MCF 10A (cell line): ENCODE results near the gene FANCI. TPM values are rescaled to one million over a fixed set of nuclear protein-coding genes. Genes with fewer than 3 reads are reported as not detected.

ENCODE experiments used
- BruUV-seq: library from RNA; stranded (reverse); fragments of 400-500 nt; replicated peaks from 2 replicates; lab custom pipeline; 2021; lab: Mats Ljungman, UMichigan
- CTCF ChIA-PET: fragments of 300-600 bp; sonication (Branson Sonifier 250); formaldehyde crosslinking; extraction: SDS; loops from one replicate; lab custom pipeline; 2021; ENCODE audit warnings: antibody characterized with exemption, inconsistent platforms; lab: Yijun Ruan, JAX
- POLR2A ChIA-PET: fragments of 300-600, 350-650 bp; sonication (Branson Sonifier 250); formaldehyde crosslinking; extraction: SDS; loops from one replicate; lab custom pipeline; 2020; ENCODE audit warnings: antibody characterized with exemption, inconsistent platforms; lab: Yijun Ruan, JAX
- DNase-seq: peaks from one replicate; pipeline ENCODE4 v3.0.0-alpha.2; 2018; ENCODE audit not compliant: unreplicated experiment
- H3K27ac Mint-ChIP-seq: one replicate; pipeline ENCODE4 v1.8.0; 2022; ENCODE audit warnings: mild to moderate bottlenecking, low read depth, mixed read lengths; ENCODE audit not compliant: unreplicated experiment
- H3K27me3 Mint-ChIP-seq: one replicate; pipeline ENCODE4 v1.8.0; 2022; ENCODE audit warnings: mixed read lengths; ENCODE audit not compliant: insufficient read depth, unreplicated experiment
- H3K36me3 Mint-ChIP-seq: one replicate; pipeline ENCODE4 v1.8.0; 2022; ENCODE audit warnings: mild to moderate bottlenecking, moderate library complexity, mixed read lengths; ENCODE audit not compliant: insufficient read depth, unreplicated experiment
- H3K4me1 Mint-ChIP-seq: one replicate; pipeline ENCODE4 v1.8.0; 2022; ENCODE audit warnings: mixed read lengths; ENCODE audit not compliant: insufficient read depth, unreplicated experiment
- H3K4me3 Mint-ChIP-seq: one replicate; pipeline ENCODE4 v1.8.0; 2022; ENCODE audit warnings: mild to moderate bottlenecking, moderate library complexity, mixed read lengths; ENCODE audit not compliant: unreplicated experiment
- H3K9me3 Mint-ChIP-seq: one replicate; pipeline ENCODE4 v1.8.0; 2022; ENCODE audit warnings: mixed read lengths; ENCODE audit not compliant: unreplicated experiment
- CTCF ChIP-seq: fragments of 200-600 bp; IDR thresholded peaks from one replicate; pipeline ENCODE4 v1.8.0; 2022; ENCODE audit warnings: antibody characterized with exemption, mild to moderate bottlenecking; ENCODE audit not compliant: unreplicated experiment
- intact Hi-C: fragments of 100-400 bp; cut with micrococcal nuclease; formaldehyde crosslinking; loops from 2 replicates; pipeline ENCODE4 v1.14.1; 2022
- total RNA-seq: library from RNA; stranded (reverse); gene quantifications from 2 replicates; pipeline ENCODE4 v1.2.3, GENCODE V29; 2022

The FANCI gene
- total RNA-seq, 1 experiment from 2014 or later: 34.0 TPM

GRCh38 chr15:89278307-89278706 is 34.5 kb downstream of the FANCI start:
- ChIA-PET POLR2A (no interaction called here), CTCF (interaction anchor here (0.6 kb wide), 1 partner anchor 14 kb away, joined by 4 read pairs; no protein-coding TSS in a partner anchor)
- H3K27ac Mint-ChIP-seq: no peak overlapping the region
- no peak overlapping the region for H3K4me3 Mint-ChIP-seq
- peaks cover 13% of the 10 kb centered on the region for H3K36me3 Mint-ChIP-seq
- DNase-seq: no peak
- TF ChIP-seq CTCF: no peak
- no TSS peak for BruUV-seq
- H3K9me3 Mint-ChIP-seq: no peaks in the 10 kb centered on the region
- no peaks in the 10 kb centered on the region for H3K4me1 Mint-ChIP-seq
- intact Hi-C loops: no loop called here
- no peaks in the 10 kb centered on the region for H3K27me3 Mint-ChIP-seq

DNA sequence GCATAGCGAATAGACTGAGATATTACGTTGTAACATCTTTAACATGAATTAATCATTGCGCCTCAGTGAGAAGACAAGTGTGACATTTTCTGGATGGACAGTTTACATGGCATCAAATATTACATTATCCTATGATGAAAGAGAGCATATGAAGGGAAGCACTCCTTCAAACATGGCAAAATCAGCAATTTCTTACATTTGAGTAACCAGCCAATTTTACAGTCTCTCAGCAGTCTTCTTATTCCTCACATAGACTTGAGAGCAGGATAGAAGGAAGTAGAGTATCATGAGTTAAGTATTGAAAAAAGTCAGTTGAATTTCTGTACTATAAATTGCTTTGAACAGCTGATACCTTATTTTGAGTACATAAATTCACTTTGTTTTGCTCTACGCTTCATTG is 38.9 kb downstream of the FANCI start:
- intact Hi-C loops: no loop called here
- BruUV-seq: no TSS peak
- DNase-seq: no peak
- TF ChIP-seq CTCF: no peak
- Mint-ChIP-seq H3K27me3 (no peaks in the 10 kb centered on the region), H3K36me3 (peaks cover 14% of the 10 kb centered on the region), H3K4me1 (no peaks in the 10 kb centered on the region), H3K4me3 (no peak overlapping the region), H3K9me3 (no peaks in the 10 kb centered on the region), H3K27ac (no peak overlapping the region)
- POLR2A ChIA-PET: no interaction called here
- CTCF ChIA-PET: interaction anchor here (0.5 to 1.7 kb wide), 3 partner anchors 12 to 240 kb away, joined by 3 to 7 read pairs (median 4); no protein-coding TSS in a partner anchor

DNA sequence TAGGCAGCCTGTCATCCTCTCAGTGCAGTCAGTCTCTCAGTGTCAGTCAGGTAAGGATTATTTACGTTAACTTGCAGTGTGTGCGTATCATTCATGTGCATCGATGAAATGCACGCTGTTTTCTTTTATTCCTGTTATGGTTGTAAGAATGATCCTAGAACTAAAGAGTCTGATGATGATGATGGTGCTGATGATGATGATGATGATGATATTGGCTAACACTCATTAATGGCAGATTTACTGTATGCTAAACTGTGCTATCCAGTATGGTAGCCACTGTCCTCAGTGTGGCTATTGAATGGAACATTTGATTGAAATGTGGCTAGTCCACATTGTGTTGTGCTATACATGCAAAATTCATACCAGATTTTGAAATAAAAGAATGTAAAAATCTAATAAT is 39.4 kb downstream of the FANCI start:
- Mint-ChIP-seq H3K27me3 (no peaks in the 10 kb centered on the region), H3K4me3 (no peak overlapping the region), H3K4me1 (no peaks in the 10 kb centered on the region), H3K9me3 (no peaks in the 10 kb centered on the region), H3K27ac (no peak overlapping the region), H3K36me3 (peaks cover 14% of the 10 kb centered on the region)
- intact Hi-C loops: no loop called here
- POLR2A ChIA-PET: interaction anchor here (0.7 kb wide), 1 partner anchor 13 kb away, joined by 3 read pairs; no protein-coding TSS in a partner anchor
- DNase-seq: no peak
- no peak for TF ChIP-seq CTCF
- CTCF ChIA-PET: interaction anchor here (0.9 to 1.7 kb wide), 2 partner anchors 12 to 20 kb away, joined by 4 to 7 read pairs; no protein-coding TSS in a partner anchor
- BruUV-seq: no TSS peak

DNA sequence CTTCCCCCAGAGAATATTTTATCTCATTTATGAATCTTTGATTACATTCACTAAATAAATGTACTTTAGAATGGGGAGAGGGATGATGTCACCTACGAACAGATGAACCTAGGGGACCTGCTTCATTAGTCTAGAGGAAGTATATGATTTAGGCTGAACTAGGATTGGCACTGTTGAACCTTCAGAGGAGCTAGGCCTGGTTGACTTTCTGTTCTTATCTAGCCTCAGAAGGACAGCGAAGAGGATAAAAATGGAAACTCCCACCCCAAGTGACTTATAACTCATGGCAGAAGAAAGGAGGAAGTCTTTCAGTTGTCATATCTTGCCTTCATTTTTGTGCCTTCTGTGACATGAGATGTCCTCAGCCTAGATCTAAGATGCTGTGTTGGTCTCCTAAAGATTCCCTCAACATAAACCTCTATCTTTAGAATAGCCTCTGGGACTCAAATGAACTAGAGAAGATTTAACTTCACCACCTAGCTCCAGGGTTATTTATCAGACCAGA is 48.2 kb downstream of the FANCI start:
- Mint-ChIP-seq H3K36me3 (peaks cover 50% of the 10 kb centered on the region), H3K9me3 (no peaks in the 10 kb centered on the region), H3K4me1 (no peaks in the 10 kb centered on the region), H3K27me3 (no peaks in the 10 kb centered on the region), H3K27ac (no peak overlapping the region), H3K4me3 (no peak overlapping the region)
- no peak for TF ChIP-seq CTCF
- no peak for DNase-seq
- CTCF ChIA-PET: no interaction called here
- POLR2A ChIA-PET: no interaction called here
- intact Hi-C loops: no loop called here
- BruUV-seq: no TSS peak
